ENCODE results near the gene ADAMTS10. TPM values are rescaled to one million over a fixed set of nuclear protein-coding genes. Genes with fewer than 3 reads are reported as not detected.
A peak's percentile ranks its signal among the peaks of the same experiment; 100 is the strongest.

ADAMTS10 gene
- total RNA-seq (100 to 1,000 TPM in 1 of 9 donors, 10 to 100 TPM in 7, 1 to 10 TPM in 1; 7.6 to 100 (median 25.3) TPM), polyA plus RNA-seq (100 to 1,000 TPM in 1 of 3 donors, 10 to 100 TPM in 1, 1 to 10 TPM in 1; 2.0 to 190 (median 57.4) TPM)
- long read RNA-seq, donor 1: 0 reads
- long read RNA-seq, donor 2: 0 reads
- long read RNA-seq, donor 3: 0 reads
- long read RNA-seq, donor 4, partial matches to known transcripts: 0 of 1 reads
- long read RNA-seq, donor 4, other reads (novel, unspliced or antisense): 1 of 1 reads
- long read RNA-seq, donor 5, partial matches to known transcripts: 9 of 26 reads
- long read RNA-seq, donor 5, other reads (novel, unspliced or antisense): 16 of 26 reads
- long read RNA-seq, donor 6: 0 reads
- long read RNA-seq, donor 7: 0 reads
- long read RNA-seq, donor 8: 0 reads
- long read RNA-seq, donor 9: 0 reads
- long read RNA-seq, donor 10: 0 reads

DNA sequence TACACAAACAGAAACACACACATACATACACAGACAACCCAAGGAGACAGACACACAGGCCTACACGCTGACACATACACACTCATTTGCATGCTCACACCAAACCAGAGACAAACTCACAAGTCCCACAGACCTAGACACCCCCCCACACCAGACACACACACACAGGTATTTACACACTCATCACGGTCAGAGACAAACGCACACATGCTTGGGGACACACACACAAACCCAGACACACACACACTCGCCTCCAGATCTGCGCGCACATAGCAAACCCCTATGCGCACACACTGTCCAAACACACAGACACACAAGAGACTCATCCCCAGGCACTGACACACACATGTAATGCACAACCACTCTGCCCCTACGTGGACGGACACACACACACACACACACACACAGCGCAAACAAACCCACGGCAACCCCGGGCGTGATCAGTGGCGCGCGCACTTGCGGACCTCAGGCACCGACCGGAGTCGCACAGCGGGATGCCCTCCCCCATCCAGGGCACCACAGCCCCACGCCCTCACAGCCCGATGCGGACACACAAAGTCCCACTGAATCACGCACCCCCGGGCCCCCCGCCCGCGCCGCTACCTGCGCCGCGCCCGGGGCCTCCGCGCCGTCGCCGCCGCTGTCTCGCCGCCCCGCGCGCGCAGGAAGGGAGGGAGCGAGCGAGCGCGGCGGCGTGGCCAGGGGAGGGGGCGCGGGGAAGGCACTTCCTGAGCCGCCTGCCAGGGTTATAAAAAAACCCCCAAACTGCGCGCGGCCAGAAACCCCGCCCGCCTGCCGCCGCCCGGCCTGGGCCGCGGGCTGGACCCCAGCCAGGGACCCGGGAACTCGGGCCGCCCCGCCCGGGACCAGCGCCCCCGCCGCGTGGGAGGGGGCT lies at the start of gene ADAMTS10:
ADAMTS10 (minus strand) TSS at position 675 of the 895 bp plus-strand sequence. CDS start 5,005 bp downstream, outside the sequence.
- H3K27ac ChIP-seq: peak within 1 kb of the TSS; percentile 44 to 85 (median 77)
- no peaks in the 10 kb centered on the region for H3K36me3 ChIP-seq (replicated peaks in 1 of 2)
- no peaks in the 10 kb centered on the region for H3K27me3 ChIP-seq
- peak; percentile 47 to 65 (median 60) for DNase-seq
- H3K9me3 ChIP-seq (replicated peaks in 1 of 3): no peaks in the 10 kb centered on the region
- TF ChIP-seq POLR2A (IDR thresholded peaks at IDR 0.05): peak in 1 of 2 donors; percentile 36
- TF ChIP-seq, protein P1, sequence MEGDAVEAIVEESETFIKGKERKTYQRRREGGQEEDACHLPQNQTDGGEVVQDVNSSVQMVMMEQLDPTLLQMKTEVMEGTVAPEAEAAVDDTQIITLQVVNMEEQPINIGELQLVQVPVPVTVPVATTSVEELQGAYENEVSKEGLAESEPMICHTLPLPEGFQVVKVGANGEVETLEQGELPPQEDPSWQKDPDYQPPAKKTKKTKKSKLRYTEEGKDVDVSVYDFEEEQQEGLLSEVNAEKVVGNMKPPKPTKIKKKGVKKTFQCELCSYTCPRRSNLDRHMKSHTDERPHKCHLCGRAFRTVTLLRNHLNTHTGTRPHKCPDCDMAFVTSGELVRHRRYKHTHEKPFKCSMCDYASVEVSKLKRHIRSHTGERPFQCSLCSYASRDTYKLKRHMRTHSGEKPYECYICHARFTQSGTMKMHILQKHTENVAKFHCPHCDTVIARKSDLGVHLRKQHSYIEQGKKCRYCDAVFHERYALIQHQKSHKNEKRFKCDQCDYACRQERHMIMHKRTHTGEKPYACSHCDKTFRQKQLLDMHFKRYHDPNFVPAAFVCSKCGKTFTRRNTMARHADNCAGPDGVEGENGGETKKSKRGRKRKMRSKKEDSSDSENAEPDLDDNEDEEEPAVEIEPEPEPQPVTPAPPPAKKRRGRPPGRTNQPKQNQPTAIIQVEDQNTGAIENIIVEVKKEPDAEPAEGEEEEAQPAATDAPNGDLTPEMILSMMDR (IDR thresholded peaks at IDR 0.05): no peak
- H3K4me1 ChIP-seq (replicated peaks in 1 of 2): peaks cover 17 to 21% of the 10 kb centered on the region in 2 donors
- intact Hi-C loops (cut with DNase I): no loop called here
- 0 to 3% (median 1%) methylated on average over 5 to 74 of the region's 74 CpGs for WGBS, 4 donors
- peak within 1 kb of the TSS; percentile 13 to 81 (median 55) for H3K4me3 ChIP-seq

DNA sequence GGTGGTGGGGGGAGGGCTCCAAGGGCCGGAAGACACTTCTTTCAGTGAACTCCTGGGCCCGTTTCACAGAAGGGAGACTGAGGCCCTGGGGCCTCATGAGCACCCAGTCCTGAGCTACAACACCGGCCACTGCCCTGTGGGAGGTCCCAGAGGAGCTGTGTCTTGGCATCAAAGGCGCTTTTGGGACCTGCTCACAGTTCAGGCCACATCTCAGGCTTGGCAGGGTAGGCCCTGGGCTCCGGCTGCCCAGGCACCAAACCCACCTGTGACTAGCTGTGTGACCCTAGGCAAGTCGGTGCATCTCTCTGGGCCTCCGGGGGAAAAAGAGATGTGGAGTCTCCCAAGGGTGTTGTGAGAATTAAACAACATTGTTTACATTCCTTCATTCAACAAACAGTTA lies 49.4 kb upstream of the ADAMTS10 start:
- no peak overlapping the region for H3K27ac ChIP-seq
- no peaks in the 10 kb centered on the region for H3K9me3 ChIP-seq (replicated peaks in 1 of 3)
- H3K4me3 ChIP-seq: no peak overlapping the region
- peaks cover 5% of the 10 kb centered on the region for H3K27me3 ChIP-seq
- 65 to 74% (median 66%) methylated on average over 3 to 7 of the region's 7 CpGs for WGBS, 4 donors
- TF ChIP-seq POLR2A (IDR thresholded peaks at IDR 0.05): no peak
- TF ChIP-seq, protein P1 (IDR thresholded peaks at IDR 0.05): no peak
- H3K36me3 ChIP-seq (replicated peaks in 1 of 2): no peaks in the 10 kb centered on the region
- no peaks in the 10 kb centered on the region for H3K4me1 ChIP-seq (replicated peaks in 1 of 2)
- intact Hi-C loops (cut with DNase I): loop anchor here in 1 of 2 donors (5.0 to 10.0 kb wide), 2 partner anchors 37 to 415 kb away; partner anchors contain the start of gene ACTL9
- no peak for DNase-seq

GRCh38 chr19:8657869-8658268 lies 47.4 kb upstream of the ADAMTS10 start:
- H3K27me3 ChIP-seq: peaks cover 5% of the 10 kb centered on the region
- no peak overlapping the region for H3K27ac ChIP-seq
- DNase-seq: no peak
- intact Hi-C loops (cut with DNase I): loop anchor here (2.0 to 10.0 kb wide), 3 partner anchors 39 to 423 kb away; partner anchors contain the start of gene ACTL9 (in 1 of the 2)
- no peaks in the 10 kb centered on the region for H3K9me3 ChIP-seq (replicated peaks in 1 of 3)
- TF ChIP-seq POLR2A (IDR thresholded peaks at IDR 0.05): no peak
- TF ChIP-seq, protein P1 (IDR thresholded peaks at IDR 0.05): no peak
- no peaks in the 10 kb centered on the region for H3K36me3 ChIP-seq (replicated peaks in 1 of 2)
- 61 to 79% (median 70%) methylated on average over 5 of the region's 5 CpGs for WGBS, 4 donors
- no peaks in the 10 kb centered on the region for H3K4me1 ChIP-seq (replicated peaks in 1 of 2)
- H3K4me3 ChIP-seq: no peak overlapping the region

DNA sequence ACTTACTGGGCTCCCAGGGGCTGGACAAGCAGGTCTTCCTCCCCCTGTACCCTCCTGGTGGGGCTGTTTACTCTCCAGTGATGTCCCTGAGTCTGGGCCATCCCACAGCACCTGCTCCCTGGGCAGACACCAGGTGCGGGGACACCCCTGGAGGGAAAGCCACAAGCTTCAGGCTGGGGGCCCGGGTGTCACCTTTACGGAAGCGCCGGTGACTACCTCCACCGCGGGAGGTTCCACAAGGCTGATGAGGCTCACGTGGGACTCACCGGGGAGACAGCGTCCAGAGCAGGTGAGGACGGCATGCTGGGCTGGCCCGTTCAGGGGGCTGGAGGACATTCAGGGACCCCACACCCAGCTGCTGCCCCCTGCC lies 44.8 kb upstream of the ADAMTS10 start:
- H3K27ac ChIP-seq: no peak overlapping the region
- H3K4me1 ChIP-seq (replicated peaks in 1 of 2): no peaks in the 10 kb centered on the region
- no peak for DNase-seq
- H3K36me3 ChIP-seq (replicated peaks in 1 of 2): no peaks in the 10 kb centered on the region
- peaks cover 5% of the 10 kb centered on the region for H3K27me3 ChIP-seq
- intact Hi-C loops (cut with DNase I): loop anchor here in 1 of 2 donors (5.0 to 10.0 kb wide), 2 partner anchors 42 to 419 kb away; partner anchors contain the start of gene ACTL9
- no peak for TF ChIP-seq POLR2A (IDR thresholded peaks at IDR 0.05)
- TF ChIP-seq, protein P1 (IDR thresholded peaks at IDR 0.05): no peak
- WGBS, 4 donors: 55 to 86% (median 59%) methylated on average over 2 to 12 of the region's 12 CpGs
- H3K9me3 ChIP-seq (replicated peaks in 1 of 3): no peaks in the 10 kb centered on the region
- no peak overlapping the region for H3K4me3 ChIP-seq

All from adrenal gland (tissue), 19 donors.